Neural progenitor cell (in vitro differentiated cells): Measurements from ENCODE around the gene LYPD6B. TPM values are rescaled to one million over a fixed set of nuclear protein-coding genes. Genes with fewer than 3 reads are reported as not detected.

Experiments
- DNase-seq: peaks from one replicate; pipeline ENCODE4 v3.0.0-alpha.2; 2016; ENCODE audit warnings: low spot score
- H2AFZ ChIP-seq: fragments of 200-600 bp; sonication (generic); replicated peaks from 2 replicates; pipeline ENCODE4 v1.6.1; 2016; ENCODE audit warnings: antibody characterized with exemption
- H3F3A ChIP-seq: fragments of 200-600 bp; sonication (generic); 2 replicates; pipeline ENCODE4 v1.6.1; 2016; ENCODE audit warnings: antibody characterized with exemption, low read depth
- H3K27ac ChIP-seq: fragments of 200-600 bp; sonication (generic); 2 replicates; pipeline ENCODE4 v1.5.1; 2016; ENCODE audit warnings: mild to moderate bottlenecking
- H3K27me3 ChIP-seq: fragments of 200-600 bp; sonication (generic); 2 replicates; pipeline ENCODE4 v1.6.1; 2016; ENCODE audit warnings: mild to moderate bottlenecking, moderate library complexity
- H3K36me3 ChIP-seq: fragments of 200-600 bp; sonication (generic); 2 replicates; pipeline ENCODE4 v1.5.1; 2016
- H3K4me1 ChIP-seq: fragments of 200-600 bp; sonication (generic); 2 replicates; pipeline ENCODE4 v1.6.1; 2016; ENCODE audit warnings: mixed run types
- H3K4me2 ChIP-seq: fragments of 200-600 bp; sonication (generic); 2 replicates; pipeline ENCODE4 v1.6.1; 2016
- H3K4me3 ChIP-seq: fragments of 200-600 bp; sonication (generic); 2 replicates; pipeline ENCODE4 v1.5.1; 2016
- H3K79me2 ChIP-seq: fragments of 200-600 bp; sonication (generic); 2 replicates; pipeline ENCODE4 v1.6.1; 2016; ENCODE audit warnings: low read depth
- H3K9ac ChIP-seq: fragments of 200-600 bp; sonication (generic); 2 replicates; pipeline ENCODE4 v1.6.1; 2016
- H3K9me3 ChIP-seq: fragments of 200-600 bp; sonication (generic); 2 replicates; pipeline ENCODE4 v1.5.1; 2016; ENCODE audit warnings: low read depth
- H4K20me1 ChIP-seq: fragments of 200-600 bp; sonication (generic); 2 replicates; pipeline ENCODE4 v1.6.1; 2016; ENCODE audit warnings: low read depth
- H3K27ac Mint-ChIP-seq: 3 replicates; pipeline ENCODE4 v1.8.0; 2021; ENCODE audit warnings: mixed read lengths
- H3K27me3 Mint-ChIP-seq: 2 replicates; pipeline ENCODE4 v1.8.0; 2022; ENCODE audit warnings: low read depth, mild to moderate bottlenecking, inconsistent platforms, moderate library complexity, mixed read lengths; ENCODE audit not compliant: insufficient read depth
- H3K36me3 Mint-ChIP-seq: 3 replicates; pipeline ENCODE4 v1.8.0; 2021; ENCODE audit warnings: mixed read lengths
- H3K4me1 Mint-ChIP-seq: 3 replicates; pipeline ENCODE4 v1.8.0; 2021; ENCODE audit warnings: mixed read lengths
- H3K4me3 Mint-ChIP-seq: 3 replicates; pipeline ENCODE4 v1.8.0; 2021; ENCODE audit warnings: mild to moderate bottlenecking, moderate library complexity, mixed read lengths
- H3K9me3 Mint-ChIP-seq: 3 replicates; pipeline ENCODE4 v1.8.0; 2020; ENCODE audit warnings: mixed read lengths
- EZH2 ChIP-seq: fragments of 200-600 bp; sonication (generic); IDR thresholded peaks from 2 replicates; pipeline ENCODE4 v1.6.1; 2017; ENCODE audit warnings: antibody characterized with exemption, mild to moderate bottlenecking, moderate library complexity
- EZH2phosphoT487 ChIP-seq: fragments of 200-600 bp; sonication (generic); IDR thresholded peaks from 2 replicates; pipeline ENCODE4 v1.6.1; 2017; ENCODE audit warnings: antibody characterized with exemption
- total RNA-seq: library from RNA; depleted of rRNA; stranded (reverse); fragments of >200 nt; gene quantifications from 2 replicates; pipeline ENCODE4 v1.2.3, GENCODE V29; 2015; ENCODE audit warnings: low replicate concordance
- TF ChIP-seq, protein P1 (sequence below): fragments of 200-600 bp; sonication (generic); IDR thresholded peaks from 2 replicates; pipeline ENCODE4 v1.5.1; 2017; ENCODE audit warnings: antibody characterized with exemption, mild to moderate bottlenecking

Gene LYPD6B
- total RNA-seq, 1 donor from 2014 or later, result not detected

GRCh38 chr2:149002891-149003740 is 35.4 kb upstream of the LYPD6B start:
- H3K36me3 Mint-ChIP-seq, result peaks cover 52% of the 10 kb centered on the region
- Histone ChIP-seq H3K79me2 (no peaks in the 10 kb centered on the region), H2AFZ (no peak overlapping the region), H3K4me1 (peaks cover 22% of the 10 kb centered on the region), H3K36me3 (peaks cover 16% of the 10 kb centered on the region), H3K27ac (no peak overlapping the region), H3F3A (peaks cover 18% of the 10 kb centered on the region), H3K27me3 (no peaks in the 10 kb centered on the region), H3K9ac (no peak overlapping the region), H3K4me3 (no peak overlapping the region), H3K9me3 (no peaks in the 10 kb centered on the region), H3K4me2 (no peak overlapping the region), H4K20me1 (peaks cover 9% of the 10 kb centered on the region)
- no peak overlapping the region for H3K27ac Mint-ChIP-seq
- no peak overlapping the region for H3K4me3 Mint-ChIP-seq
- H3K4me1 Mint-ChIP-seq, result peaks cover 15% of the 10 kb centered on the region
- H3K9me3 Mint-ChIP-seq, result no peaks in the 10 kb centered on the region
- DNase-seq, result no peak
- no peaks in the 10 kb centered on the region for H3K27me3 Mint-ChIP-seq
- no peak for TF ChIP-seq EZH2
- TF ChIP-seq EZH2phosphoT487, result no peak
- TF ChIP-seq, protein P1, sequence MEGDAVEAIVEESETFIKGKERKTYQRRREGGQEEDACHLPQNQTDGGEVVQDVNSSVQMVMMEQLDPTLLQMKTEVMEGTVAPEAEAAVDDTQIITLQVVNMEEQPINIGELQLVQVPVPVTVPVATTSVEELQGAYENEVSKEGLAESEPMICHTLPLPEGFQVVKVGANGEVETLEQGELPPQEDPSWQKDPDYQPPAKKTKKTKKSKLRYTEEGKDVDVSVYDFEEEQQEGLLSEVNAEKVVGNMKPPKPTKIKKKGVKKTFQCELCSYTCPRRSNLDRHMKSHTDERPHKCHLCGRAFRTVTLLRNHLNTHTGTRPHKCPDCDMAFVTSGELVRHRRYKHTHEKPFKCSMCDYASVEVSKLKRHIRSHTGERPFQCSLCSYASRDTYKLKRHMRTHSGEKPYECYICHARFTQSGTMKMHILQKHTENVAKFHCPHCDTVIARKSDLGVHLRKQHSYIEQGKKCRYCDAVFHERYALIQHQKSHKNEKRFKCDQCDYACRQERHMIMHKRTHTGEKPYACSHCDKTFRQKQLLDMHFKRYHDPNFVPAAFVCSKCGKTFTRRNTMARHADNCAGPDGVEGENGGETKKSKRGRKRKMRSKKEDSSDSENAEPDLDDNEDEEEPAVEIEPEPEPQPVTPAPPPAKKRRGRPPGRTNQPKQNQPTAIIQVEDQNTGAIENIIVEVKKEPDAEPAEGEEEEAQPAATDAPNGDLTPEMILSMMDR, result no peak

- no peaks in the 10 kb centered on the region for H3K27me3 Mint-ChIP-seq
Observed at GRCh38 chr2:149004836-149005235, 33.7 kb upstream of the LYPD6B start.

GRCh38 chr2:149005471-149006077 is 32.9 kb upstream of the LYPD6B start:
- H3K4me1 ChIP-seq, result peaks cover 4% of the 10 kb centered on the region
- H3K4me2 ChIP-seq, result no peak overlapping the region
- no peak overlapping the region for H3K27ac Mint-ChIP-seq
- H3K36me3 ChIP-seq, result peaks cover 13% of the 10 kb centered on the region
- H3K4me1 Mint-ChIP-seq, result peaks cover 4% of the 10 kb centered on the region
- H3K27ac ChIP-seq, result no peak overlapping the region
- H3K9me3 ChIP-seq, result no peaks in the 10 kb centered on the region
- peaks cover 61% of the 10 kb centered on the region for H3K36me3 Mint-ChIP-seq
- H3K79me2 ChIP-seq, result no peaks in the 10 kb centered on the region
- H3F3A ChIP-seq, result no peaks in the 10 kb centered on the region
- no peak for DNase-seq
- no peaks in the 10 kb centered on the region for H3K27me3 Mint-ChIP-seq
- H3K4me3 Mint-ChIP-seq, result no peak overlapping the region
- no peak for TF ChIP-seq EZH2phosphoT487
- TF ChIP-seq, protein P1, result no peak
- TF ChIP-seq EZH2, result no peak
- no peak overlapping the region for H2AFZ ChIP-seq
- H4K20me1 ChIP-seq, result no peaks in the 10 kb centered on the region
- no peaks in the 10 kb centered on the region for H3K9me3 Mint-ChIP-seq
- H3K4me3 ChIP-seq, result no peak overlapping the region
- H3K9ac ChIP-seq, result no peak overlapping the region
- no peaks in the 10 kb centered on the region for H3K27me3 ChIP-seq

More at GRCh38 chr2:149004836-149005235, 33.7 kb upstream of the LYPD6B start:
- peaks cover 2% of the 10 kb centered on the region for H3F3A ChIP-seq
- H3K27me3 ChIP-seq, result no peaks in the 10 kb centered on the region
- peaks cover 58% of the 10 kb centered on the region for H3K36me3 Mint-ChIP-seq
- no peak overlapping the region for H3K27ac ChIP-seq
- no peak for DNase-seq
- no peak overlapping the region for H3K9ac ChIP-seq
- peaks cover 16% of the 10 kb centered on the region for H3K36me3 ChIP-seq
- H2AFZ ChIP-seq, result no peak overlapping the region
- H3K4me2 ChIP-seq, result no peak overlapping the region
- H3K4me3 Mint-ChIP-seq, result no peak overlapping the region
- peak overlapping the region; percentile 87 for H3K27ac Mint-ChIP-seq
- H3K4me3 ChIP-seq, result no peak overlapping the region
- no peaks in the 10 kb centered on the region for H3K9me3 Mint-ChIP-seq
- H3K4me1 Mint-ChIP-seq, result peaks cover 4% of the 10 kb centered on the region
- H3K9me3 ChIP-seq, result no peaks in the 10 kb centered on the region
- no peaks in the 10 kb centered on the region for H3K79me2 ChIP-seq
- TF ChIP-seq EZH2, result no peak
- TF ChIP-seq, protein P1, result no peak
- no peak for TF ChIP-seq EZH2phosphoT487
- H3K4me1 ChIP-seq, result peaks cover 11% of the 10 kb centered on the region
- H4K20me1 ChIP-seq, result no peaks in the 10 kb centered on the region
